HG02840 (cell line): ENCODE measurements around the gene ZNF484.
"Not testable (repeated sequence)": the region's sequence is repeated elsewhere in the genome, so short reads cannot be mapped to it uniquely, and the experiment has no call there.

Experiments
- ATAC-seq: cut with Tn5 transposase; IDR thresholded peaks from one replicate; pipeline ENCODE4 v1.9.1; 2021; ENCODE audit warnings: mild to moderate bottlenecking, moderate library complexity, moderate number of reproducible peaks; ENCODE audit not compliant: unreplicated experiment, low FRiP score

The ZNF484 gene

DNA sequence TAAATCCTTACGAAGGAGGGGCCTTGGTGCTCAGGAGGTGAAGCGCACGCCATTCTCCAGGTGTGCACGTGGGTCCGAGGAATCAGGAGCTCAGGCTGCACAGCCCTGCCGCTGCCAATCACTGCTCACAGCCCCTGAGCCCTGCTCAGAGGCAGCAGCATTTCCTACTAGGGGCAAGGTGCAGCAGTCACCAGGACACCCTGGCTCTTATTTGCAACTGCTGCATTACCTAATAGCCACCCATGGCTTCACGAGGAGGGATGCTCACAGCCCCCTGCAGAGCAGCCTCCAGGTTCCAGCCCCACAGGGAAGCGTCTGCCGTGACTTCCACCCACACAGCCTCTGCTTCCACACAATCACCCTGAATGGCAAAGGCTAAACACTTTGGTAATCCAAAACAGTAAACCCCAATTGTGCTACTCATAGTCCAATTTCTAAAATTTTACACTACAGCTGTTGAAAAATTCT is 81.5 kb downstream of the ZNF484 start:
- ATAC-seq = not testable (repeated sequence)

DNA sequence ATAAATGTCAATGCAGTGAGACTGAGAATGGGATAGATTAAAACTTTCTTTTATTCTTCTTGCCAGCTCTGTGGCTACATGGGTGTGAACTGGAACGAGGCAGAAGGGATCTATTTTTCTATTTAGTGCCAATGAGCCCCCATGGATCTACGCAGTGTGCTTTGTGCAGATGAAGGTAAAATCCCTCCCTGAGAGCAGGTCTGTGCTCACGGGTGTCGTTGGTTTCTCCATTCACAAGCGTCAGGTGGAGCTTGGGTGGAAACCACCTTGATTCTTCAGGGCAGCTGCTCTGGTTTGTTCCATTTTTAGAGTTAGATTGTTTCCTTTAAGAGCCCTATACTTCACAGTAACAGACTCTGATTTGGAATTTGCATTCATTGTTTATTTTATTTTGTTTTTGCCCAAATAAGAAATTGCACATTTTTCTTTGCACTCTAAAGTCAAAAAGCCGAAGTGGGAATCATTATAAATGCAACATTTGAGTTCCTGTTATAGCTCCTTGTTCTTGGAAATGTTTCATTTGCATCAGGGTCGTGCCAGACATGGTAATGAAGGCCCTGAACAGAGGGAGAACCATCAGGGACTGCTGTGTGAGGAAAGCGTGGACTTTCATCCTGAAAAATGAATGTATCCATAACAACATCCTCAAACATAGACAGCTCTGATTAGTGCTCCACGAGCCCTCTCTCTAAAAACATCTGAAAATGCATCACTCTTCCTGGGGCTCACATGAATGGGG is 82.1 kb downstream of the ZNF484 start:
- ATAC-seq = no peak
